ENCODE results near the gene SPATA31E1.
"Not testable (repeated sequence)": the region's sequence is repeated elsewhere in the genome, so short reads cannot be mapped to it uniquely, and the experiment has no call there.

Gene SPATA31E1

DNA sequence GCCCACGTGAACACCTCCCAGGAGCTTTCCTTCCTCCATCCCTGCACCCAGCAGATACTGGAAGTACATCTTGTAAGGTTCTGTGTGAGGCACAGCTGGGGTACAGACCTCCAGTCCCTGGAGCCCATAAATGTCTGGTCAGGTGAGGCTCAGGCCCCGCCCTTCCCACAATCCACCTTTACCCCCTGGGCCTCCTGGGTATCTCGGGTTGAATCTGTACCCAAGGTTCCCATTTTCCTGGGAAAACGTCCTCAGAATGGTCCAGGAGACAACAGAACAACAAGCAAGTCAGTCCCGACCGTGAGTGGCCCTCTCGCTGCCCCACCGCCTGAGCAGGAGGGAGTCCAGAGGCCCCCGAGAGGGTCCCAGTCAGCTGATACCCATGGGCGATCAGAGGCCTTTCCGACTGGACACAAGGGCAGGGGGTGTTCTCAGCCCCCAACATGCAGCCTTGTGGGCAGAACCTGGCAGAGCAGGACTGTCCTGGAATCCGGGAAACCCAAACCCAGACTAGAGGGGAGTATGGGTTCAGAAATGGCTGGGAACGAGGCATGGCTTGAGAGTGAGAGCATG lies 4.3 kb downstream of the SPATA31E1 start:
- no peak for DNase-seq

DNA sequence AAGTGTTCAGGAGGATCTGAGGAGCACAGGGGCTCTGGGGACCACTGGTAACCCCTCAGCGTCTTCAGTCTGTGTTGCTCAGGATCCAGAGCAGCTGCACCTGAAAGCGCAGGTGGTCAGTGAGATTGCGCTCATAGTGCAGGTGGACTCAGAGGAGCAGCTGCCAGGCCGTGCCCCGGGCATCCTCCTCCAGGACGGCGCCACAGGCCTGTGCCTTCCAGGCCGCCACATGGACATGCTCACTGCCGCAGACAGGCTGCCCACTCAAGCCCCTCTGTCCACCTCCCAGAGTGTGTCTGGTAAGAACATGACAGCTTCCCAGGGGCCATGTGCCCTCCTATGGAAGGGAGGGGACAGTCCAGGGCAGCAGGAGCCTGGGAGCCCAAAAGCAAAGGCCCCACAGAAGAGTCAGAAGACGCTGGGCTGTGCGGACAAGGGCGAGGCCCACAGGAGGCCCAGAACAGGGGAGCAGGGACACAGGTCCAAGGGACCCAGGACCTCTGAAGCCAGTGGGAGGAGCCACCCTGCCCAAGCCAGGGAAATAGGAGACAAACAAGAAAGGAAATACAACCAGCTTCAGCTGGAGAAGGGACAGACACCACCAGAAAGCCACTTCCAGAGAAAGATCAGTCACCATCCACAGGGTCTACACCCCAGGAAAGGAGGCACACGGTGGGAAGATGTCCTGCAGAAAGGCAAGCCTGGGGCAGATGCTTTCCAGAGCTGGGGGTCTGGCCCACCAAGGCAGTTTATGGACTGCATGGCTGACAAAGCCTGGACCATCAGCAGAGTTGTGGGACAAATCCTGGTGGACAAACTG lies 5.2 kb downstream of the SPATA31E1 start:
- DNase-seq: no peak

- DNase-seq: no peak
Measured at GRCh38 chr9:87888501-87888900, 5.8 kb downstream of the SPATA31E1 start.

- DNase-seq: no peak
Measured at GRCh38 chr9:87889065-87889881, 6.6 kb downstream of the SPATA31E1 start.

- DNase-seq: no peak
Measured at GRCh38 chr9:87889882-87890252, 7.2 kb downstream of the SPATA31E1 start.

GRCh38 chr9:87890837-87891236 lies 8.2 kb downstream of the SPATA31E1 start:
- DNase-seq: no peak

GRCh38 chr9:87891754-87892153 lies 9.1 kb downstream of the SPATA31E1 start:
- DNase-seq: no peak

DNA sequence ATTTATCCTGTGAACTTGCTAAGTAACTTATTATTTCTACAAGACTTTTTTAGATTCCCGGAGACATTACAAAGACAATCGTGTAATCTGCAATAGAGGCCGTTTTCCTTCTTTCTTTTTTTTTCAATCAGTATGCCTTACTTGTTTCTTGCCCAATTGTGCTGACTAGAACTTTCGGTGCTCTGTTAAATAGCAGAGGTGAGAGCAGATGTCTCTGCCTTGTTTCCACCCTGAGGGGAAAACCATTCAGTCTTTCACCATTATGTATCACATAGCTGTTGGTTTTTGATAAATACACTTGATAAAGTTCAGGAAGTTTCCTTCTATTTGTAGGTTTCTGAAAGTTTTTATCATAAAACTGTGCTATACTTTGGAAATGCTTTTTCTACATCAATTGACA lies 10.3 kb downstream of the SPATA31E1 start:
- no peak for DNase-seq

DNA sequence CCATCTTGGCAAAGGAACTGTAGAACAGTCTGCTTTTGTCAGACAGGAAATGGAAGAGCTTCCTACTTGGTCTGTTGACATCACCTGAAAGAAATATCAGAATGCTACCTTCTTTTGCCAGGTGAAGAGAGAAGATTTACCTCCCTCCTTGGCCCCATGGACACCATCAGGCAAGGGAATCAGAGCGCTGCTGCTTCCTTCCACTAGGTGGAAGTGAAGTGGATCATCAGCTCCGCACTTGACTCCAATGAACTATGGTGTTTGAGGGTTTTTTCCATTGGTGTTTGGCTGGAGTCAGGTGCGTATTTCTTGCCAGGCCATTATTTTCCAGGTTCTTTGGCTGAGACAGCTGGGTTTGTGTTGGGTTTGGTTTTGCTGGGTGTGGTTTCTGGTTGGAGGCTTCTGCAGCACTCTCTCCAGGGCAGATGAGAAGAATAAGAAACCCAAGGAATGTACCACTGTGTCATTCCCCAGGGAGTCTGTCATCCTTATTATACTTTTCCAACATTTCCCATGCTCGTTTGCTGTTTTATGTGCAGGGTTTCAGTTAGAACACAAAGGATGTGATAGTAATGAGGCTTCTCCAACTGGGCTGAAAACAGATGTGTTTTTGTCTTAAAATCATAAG lies 12.4 kb downstream of the SPATA31E1 start:
- no peak for DNase-seq

DNA sequence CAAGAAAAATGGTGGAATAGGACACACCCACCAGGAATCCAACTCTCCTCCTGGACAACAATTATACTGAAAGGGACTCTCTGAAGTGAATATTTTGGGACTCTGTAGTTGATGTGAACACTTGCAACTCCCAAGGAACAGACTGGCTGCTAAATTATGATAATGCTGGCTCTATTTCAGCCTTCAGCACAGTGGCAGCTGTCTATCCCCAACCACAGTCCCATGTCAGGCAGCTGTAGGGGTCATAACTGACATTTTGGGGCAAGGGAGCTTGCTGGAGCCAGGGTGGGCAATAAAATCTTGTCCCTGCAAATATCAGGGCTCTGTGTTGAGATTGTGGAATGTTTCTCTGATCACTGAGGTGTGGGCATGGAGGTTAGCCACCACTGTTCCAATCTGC lies 14.2 kb downstream of the SPATA31E1 start:
- DNase-seq: no peak

- DNase-seq: no peak
Measured at GRCh38 chr9:87898151-87898550, 15.5 kb downstream of the SPATA31E1 start.

- DNase-seq: not testable (repeated sequence)
Measured at GRCh38 chr9:87902371-87902770, 19.7 kb downstream of the SPATA31E1 start.

DNA sequence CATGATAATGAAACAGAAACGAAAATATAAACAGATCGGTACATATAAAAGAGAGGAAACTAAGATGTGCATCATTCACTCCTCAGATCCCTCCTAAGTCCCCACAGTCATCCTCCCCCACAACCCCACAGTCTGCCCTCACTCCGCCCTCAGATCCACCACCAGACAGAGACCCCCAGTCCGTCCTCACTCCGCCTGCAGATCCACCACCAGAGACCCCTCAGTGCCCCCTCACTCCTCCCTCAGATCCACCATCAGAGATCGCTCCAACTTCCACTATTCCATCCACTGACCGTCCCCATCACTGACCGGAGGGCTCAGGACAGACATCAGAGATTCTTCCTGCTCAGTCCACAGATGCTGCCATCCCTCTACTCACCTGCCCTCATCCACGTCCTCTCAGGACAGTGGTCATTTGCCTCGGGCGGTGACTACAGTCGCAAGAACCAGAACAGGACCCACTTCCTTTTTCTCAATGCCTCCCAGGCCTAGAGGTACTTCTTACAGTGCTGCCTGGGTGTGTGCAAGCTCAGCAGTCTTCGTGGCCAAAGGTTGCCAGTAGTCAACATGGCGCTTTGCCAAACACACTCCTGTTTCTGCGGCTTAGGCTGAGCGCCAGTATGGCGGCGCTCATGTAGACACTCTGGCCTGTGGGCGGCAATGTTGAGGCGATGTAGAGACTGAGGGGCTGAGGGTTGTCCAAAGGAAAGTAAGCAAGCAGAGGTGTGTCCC lies 26.8 kb downstream of the SPATA31E1 start:
- DNase-seq: no peak

DNA sequence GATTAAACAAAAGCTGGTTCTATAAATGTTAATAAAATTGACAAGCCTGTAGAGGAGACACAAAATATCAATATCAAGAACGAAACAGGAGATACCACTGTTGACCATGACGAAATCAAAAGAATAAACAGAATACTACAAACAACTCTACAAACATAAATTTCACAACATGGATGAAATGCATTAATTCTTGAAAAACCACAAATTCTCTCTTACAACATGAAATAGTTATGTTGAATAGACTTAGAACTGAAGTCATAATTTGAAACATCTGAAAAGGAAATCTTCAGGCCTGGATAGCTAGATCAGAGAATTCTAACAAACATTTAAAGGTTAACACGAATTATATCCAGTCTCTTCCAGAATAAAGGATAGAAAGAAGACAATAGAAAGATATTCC lies 28.1 kb downstream of the SPATA31E1 start:
- DNase-seq: no peak

DNA sequence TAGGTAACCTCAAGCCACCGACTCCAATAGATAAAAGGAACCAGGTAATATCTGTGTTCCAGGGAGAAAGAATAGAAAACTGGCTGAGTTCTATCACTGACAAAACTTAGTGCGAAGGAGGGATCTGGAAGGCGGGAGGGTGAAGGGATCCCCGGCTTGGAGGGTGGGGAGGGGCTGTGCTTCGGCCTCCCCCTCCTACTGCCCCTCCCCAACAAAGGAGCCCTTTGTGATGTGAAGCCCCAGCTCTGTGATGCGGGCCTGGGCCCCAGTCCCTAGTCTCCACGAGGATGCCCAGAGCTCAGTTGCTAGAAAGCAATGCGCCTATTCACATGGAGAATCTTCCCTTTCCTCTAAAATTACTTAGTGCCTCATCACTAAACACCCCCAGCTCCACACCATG lies 35.0 kb downstream of the SPATA31E1 start, which contains the start of gene SPATA31C1:
Gene SPATA31C1 (plus strand): TSS at position 301 of the 400 bp plus-strand sequence.
- DNase-seq: not testable (repeated sequence)

GRCh38 chr9:87919013-87919412 lies 36.3 kb downstream of the SPATA31E1 start:
- not testable (repeated sequence) for DNase-seq

DNA sequence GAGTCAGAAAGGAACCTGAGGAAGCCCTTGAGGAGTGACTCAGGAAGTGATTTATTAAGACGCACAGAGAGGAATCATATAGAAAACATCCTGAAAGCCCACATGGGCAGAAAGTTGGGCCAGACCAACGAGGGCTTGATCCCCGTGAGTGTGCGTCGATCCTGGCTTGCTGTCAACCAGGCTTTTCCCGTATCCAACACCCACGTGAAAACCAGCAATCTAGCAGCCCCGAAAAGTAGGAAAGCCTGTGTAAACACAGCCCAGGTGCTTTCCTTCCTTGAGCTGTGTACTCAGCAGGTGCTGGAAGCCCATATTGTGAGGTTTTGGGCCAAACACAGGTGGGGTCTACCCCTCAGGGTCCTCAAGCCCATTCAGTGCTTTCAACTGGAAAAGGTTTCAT lies 38.9 kb downstream of the SPATA31E1 start:
- not testable (repeated sequence) for DNase-seq

- DNase-seq: not testable (repeated sequence)
Measured at GRCh38 chr9:87923012-87923411, 40.3 kb downstream of the SPATA31E1 start.

DNA sequence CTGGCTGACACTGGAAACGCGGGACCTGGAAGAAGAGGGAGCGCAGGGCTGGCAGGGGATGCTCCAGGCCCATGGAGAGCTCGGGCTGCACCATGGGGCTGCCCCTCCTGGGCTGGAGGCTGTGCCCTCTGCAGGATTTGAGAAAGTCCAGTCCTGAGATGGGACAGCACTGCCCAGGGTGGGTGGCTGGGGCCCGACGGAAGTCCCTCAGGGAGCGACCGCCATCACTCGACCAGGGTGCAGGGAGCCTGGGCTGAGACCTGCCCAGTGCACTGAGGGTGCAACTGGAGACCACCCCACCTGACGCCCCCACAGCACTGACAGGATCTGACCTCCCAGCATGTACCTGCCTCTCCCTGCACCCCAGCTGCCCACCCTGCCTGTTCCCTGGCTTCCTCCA lies 42.2 kb downstream of the SPATA31E1 start:
- DNase-seq: not testable (repeated sequence)

GRCh38 chr9:87929152-87929551 lies 46.5 kb downstream of the SPATA31E1 start:
- not testable (repeated sequence) for DNase-seq

DNA sequence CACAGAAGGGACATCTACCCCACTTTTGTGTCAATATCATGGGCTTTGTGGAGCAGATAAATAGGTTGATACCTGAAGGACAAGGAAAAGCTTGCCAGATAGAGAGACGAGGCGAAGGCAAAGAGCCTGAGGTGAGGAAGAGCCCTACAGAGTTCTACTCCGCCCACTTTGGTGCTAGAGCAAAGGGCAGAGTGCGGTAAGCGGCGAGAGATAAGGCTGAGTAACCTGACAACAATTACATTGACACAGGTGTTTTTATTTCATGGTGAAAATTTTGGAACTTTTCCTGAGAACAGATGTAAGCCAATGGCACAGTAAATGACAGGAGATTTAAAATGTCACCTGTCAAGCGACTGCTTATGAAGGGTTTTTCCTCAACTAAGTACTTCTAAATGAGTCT lies 51.8 kb downstream of the SPATA31E1 start:
- DNase-seq: not testable (repeated sequence)

DNA sequence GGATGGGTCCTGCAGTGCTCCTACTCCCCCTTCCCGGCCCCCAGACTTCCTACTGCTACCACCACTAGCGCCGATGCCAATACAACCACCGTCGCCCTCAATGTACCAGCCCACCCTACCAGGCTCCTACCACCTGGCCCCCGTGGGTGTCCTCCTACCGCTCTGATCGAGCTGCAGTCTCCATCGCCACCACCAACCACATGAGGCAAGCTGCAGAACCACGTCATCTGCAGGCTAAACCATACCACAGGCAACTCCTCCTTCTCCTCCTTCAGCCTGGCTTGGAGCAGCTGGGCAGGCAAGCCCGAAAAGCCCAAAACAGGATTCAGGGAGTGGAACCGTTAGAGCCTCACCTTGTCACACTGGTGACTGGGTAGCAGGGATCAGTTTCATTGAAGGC lies 54.7 kb downstream of the SPATA31E1 start:
- DNase-seq: not testable (repeated sequence)
